HepG2 (cell line): ENCODE measurements around the gene CASP4. TPM values are rescaled to one million over a fixed set of nuclear protein-coding genes. Genes with fewer than 3 reads are reported as not detected.
A peak's percentile ranks its signal among the peaks of the same experiment; 100 is the strongest.

Experiments
- ATAC-seq: fragments of 200-7000 bp; cut with Tn5 transposase; 3 replicates; pipeline ENCODE4 v1.9.1; 2020; ENCODE audit warnings: mild to moderate bottlenecking, moderate library complexity
- BruUV-seq: library from RNA; stranded (reverse); fragments of 400-500 nt; replicated peaks from 2 replicates; lab custom pipeline; 2021; lab: Mats Ljungman, UMichigan
- CTCF ChIA-PET: fragments of 300-600 bp; formaldehyde crosslinking; extraction: SDS; loops from one replicate; lab custom pipeline; 2021; ENCODE audit warnings: low total read pairs, inconsistent platforms, low intra/inter-chr PET ratio; lab: Yijun Ruan, JAX
- POLR2A ChIA-PET: fragments of 350-600 bp; sonication (Branson Sonifier 250); formaldehyde crosslinking; loops from one replicate; lab custom pipeline; 2020; ENCODE audit warnings: antibody characterized with exemption, inconsistent platforms; lab: Yijun Ruan, JAX
- DNase-seq: peaks from one replicate; pipeline ENCODE4 v3.0.0-alpha.2; 2015; ENCODE audit warnings: low spot score
- FAIRE-seq: peaks from 3 replicates; lab custom pipeline; 2011; peaks lifted over from hg19 to GRCh38; lab: Jason Lieb, UNC
- H2AFZ ChIP-seq: one replicate; pipeline ENCODE4 v1.6.1; 2011; ENCODE audit warnings: low read length, inconsistent platforms
- H3K27ac ChIP-seq: fragments of 300-600 bp; 3 replicates; pipeline ENCODE4 v1.8.0; 2011; ENCODE audit warnings: mixed run types, mild to moderate bottlenecking, mixed read lengths, low read length, inconsistent platforms; ENCODE audit not compliant: insufficient read depth; ENCODE audit errors: extremely low read length
- H3K27me3 ChIP-seq, 2 experiments: fragments of 200-600 bp in 1 of 2; 2 replicates in 1 of 2; 3 replicates in 1 of 2; pipeline versions ENCODE4 v1.6.0 to v1.8.0; 2011; ENCODE audit warnings: low read length in 2 of 2, mild to moderate bottlenecking in 2 of 2, moderate library complexity in 2 of 2, inconsistent platforms in 1 of 2; ENCODE audit not compliant: insufficient read depth in 2 of 2, control insufficient read depth in 1 of 2
- H3K36me3 ChIP-seq, 2 experiments: fragments of 200-600 bp in 1 of 2; replicated peaks in 1 of 2; 2 replicates in 1 of 2; 3 replicates in 1 of 2; pipeline versions ENCODE4 v1.5.1 to v1.8.0; 2011; ENCODE audit warnings: low read length in 2 of 2, inconsistent platforms in 1 of 2; ENCODE audit not compliant: insufficient read depth in 2 of 2, control insufficient read depth in 1 of 2
- H3K4me1 ChIP-seq: 2 replicates; pipeline ENCODE4 v1.5.1; 2012; ENCODE audit warnings: low read length, inconsistent platforms; ENCODE audit not compliant: insufficient read depth
- H3K4me2 ChIP-seq: 2 replicates; pipeline ENCODE4 v1.6.0; 2011; ENCODE audit warnings: low read depth, low read length, inconsistent platforms
- H3K4me3 ChIP-seq, 3 experiments: fragments of 200-600 bp in 1 of 3; sonication (generic), shearing (Covaris generic) in 1 of 3; replicated peaks in 1 of 3; 2 replicates each; pipeline ENCODE4 v1.5.1; 2011 to 2016; ENCODE audit warnings: low read length in 3 of 3, inconsistent platforms in 2 of 3, low read depth in 2 of 3, mild to moderate bottlenecking in 2 of 3, control low read depth in 1 of 3, mixed read lengths in 1 of 3; ENCODE audit not compliant: insufficient read depth in 1 of 3
- H3K79me2 ChIP-seq: one replicate; pipeline ENCODE4 v1.6.1; 2011; ENCODE audit warnings: low read length, inconsistent platforms; ENCODE audit not compliant: insufficient read depth
- H3K9ac ChIP-seq: 2 replicates; pipeline ENCODE4 v1.6.0; 2011; ENCODE audit warnings: mild to moderate bottlenecking, low read depth, low read length, inconsistent platforms; ENCODE audit not compliant: insufficient read depth
- H3K9me3 ChIP-seq: 2 replicates; pipeline ENCODE4 v1.5.1; 2012; ENCODE audit warnings: mild to moderate bottlenecking, low read length
- H4K20me1 ChIP-seq: 2 replicates; pipeline ENCODE4 v1.6.0; 2011; ENCODE audit warnings: inconsistent platforms, mild to moderate bottlenecking, low read length, moderate library complexity; ENCODE audit not compliant: insufficient read depth
- CEBPB ChIP-seq: IDR thresholded peaks from 2 replicates; pipeline ENCODE4 v1.6.1; 2011; ENCODE audit warnings: low read depth, low read length, improper control_type of control experiment, borderline replicate concordance
- CREB1 ChIP-seq, 2 experiments: fragments of 450-650 bp in 1 of 2; IDR thresholded peaks; 2 replicates each; pipeline ENCODE4 v1.6.1; 2016 to 2017; ENCODE audit warnings: control low read depth in 1 of 2, mild to moderate bottlenecking in 1 of 2, missing compliant biosample characterization in 1 of 2, missing genetic modification characterization in 1 of 2
- FLYWCH1 ChIP-seq: sonication (generic); formaldehyde crosslinking; IDR thresholded peaks from 2 replicates; pipeline ENCODE4 v1.8.1; 2023; ENCODE audit warnings: mild to moderate bottlenecking, missing genetic modification reagents
- FOSL1 ChIP-seq: sonication (generic); formaldehyde crosslinking; IDR thresholded peaks from 2 replicates; pipeline ENCODE4 v1.9.0; 2021; ENCODE audit warnings: missing genetic modification reagents, borderline replicate concordance
- FOSL2 ChIP-seq: sonication (generic); formaldehyde crosslinking; IDR thresholded peaks from 2 replicates; pipeline ENCODE4 v1.4.0; 2020; ENCODE audit warnings: missing genetic modification reagents
- FOXK2 ChIP-seq: fragments of 450-650 bp; IDR thresholded peaks from 2 replicates; pipeline ENCODE4 v1.6.1; 2016
- FOXP1 ChIP-seq, 2 experiments: fragments of 450-650 bp in 1 of 2; IDR thresholded peaks; 2 replicates each; pipeline ENCODE4 v1.6.1; 2017 to 2018; ENCODE audit warnings: antibody characterized with exemption in 1 of 2
- KLF16 ChIP-seq, 2 experiments: sonication (generic) in 1 of 2; formaldehyde crosslinking in 1 of 2; IDR thresholded peaks; 2 replicates each; pipeline versions ENCODE4 v1.6.1 to v1.8.0; 2016 to 2023; ENCODE audit warnings: missing genetic modification reagents in 2 of 2, missing compliant biosample characterization in 1 of 2
- MED8 ChIP-seq: sonication (generic); formaldehyde crosslinking; IDR thresholded peaks from 2 replicates; pipeline ENCODE4 v1.8.1; 2023; ENCODE audit warnings: mild to moderate bottlenecking, missing genetic modification reagents; ENCODE audit not compliant: insufficient replicate concordance
- MIXL1 ChIP-seq: IDR thresholded peaks from 2 replicates; pipeline ENCODE4 v1.6.1; 2016
- MYC ChIP-seq: sonication (generic); formaldehyde crosslinking; IDR thresholded peaks from 2 replicates; pipeline ENCODE4 v1.9.0; 2021; ENCODE audit warnings: missing genetic modification reagents, borderline replicate concordance
- NFKBIZ ChIP-seq: IDR thresholded peaks from 2 replicates; pipeline ENCODE4 v1.6.1; 2018; ENCODE audit warnings: missing genetic modification reagents, missing compliant biosample characterization
- PLRG1 ChIP-seq: fragments of 450-650 bp; conservative IDR thresholded peaks from 2 replicates; pipeline ENCODE4 v1.6.1; 2016
- PRMT3 ChIP-seq: sonication (generic); formaldehyde crosslinking; IDR thresholded peaks from 2 replicates; pipeline ENCODE4 v1.8.1; 2022; ENCODE audit warnings: low read depth, mild to moderate bottlenecking, moderate library complexity, missing genetic modification reagents, borderline replicate concordance
- SSRP1 ChIP-seq: IDR thresholded peaks from 2 replicates; pipeline ENCODE4 v1.6.1; 2016; ENCODE audit warnings: control low read depth
- TARDBP ChIP-seq: sonication (generic); formaldehyde crosslinking; IDR thresholded peaks from 2 replicates; pipeline ENCODE4 v1.8.0; 2022; ENCODE audit warnings: mild to moderate bottlenecking, missing genetic modification reagents
- TBX3 ChIP-seq: fragments of 450-650 bp; IDR thresholded peaks from 2 replicates; pipeline ENCODE4 v1.6.1; 2017; ENCODE audit warnings: antibody characterized with exemption, mild to moderate bottlenecking, inconsistent platforms, borderline replicate concordance
- TEAD2 ChIP-seq: sonication (generic); formaldehyde crosslinking; IDR thresholded peaks from 2 replicates; pipeline ENCODE4 v1.9.0; 2021; ENCODE audit warnings: missing genetic modification reagents
- ZNF274 ChIP-seq: sonication (generic); formaldehyde crosslinking; IDR thresholded peaks from 2 replicates; pipeline ENCODE4 v1.5.1; 2020; ENCODE audit warnings: mild to moderate bottlenecking, missing genetic modification reagents
- ZNF331 ChIP-seq: sonication (generic); formaldehyde crosslinking; IDR thresholded peaks from 2 replicates; pipeline ENCODE4 v1.4.0; 2020; ENCODE audit warnings: missing genetic modification reagents
- ZNF446 ChIP-seq: sonication (generic); formaldehyde crosslinking; IDR thresholded peaks from 2 replicates; pipeline ENCODE4 v1.5.0; 2020; ENCODE audit warnings: mild to moderate bottlenecking, missing genetic modification reagents
- ZNF451 ChIP-seq: sonication (generic); formaldehyde crosslinking; IDR thresholded peaks from 2 replicates; pipeline ENCODE4 v1.5.0; 2020; ENCODE audit warnings: mild to moderate bottlenecking, missing genetic modification reagents
- ZNF577 ChIP-seq: sonication (generic); formaldehyde crosslinking; IDR thresholded peaks from 2 replicates; pipeline ENCODE4 v1.4.0; 2020; ENCODE audit warnings: mild to moderate bottlenecking, low read depth, missing genetic modification reagents, borderline replicate concordance
- ZNF670 ChIP-seq: sonication (generic); formaldehyde crosslinking; IDR thresholded peaks from 2 replicates; pipeline ENCODE4 v1.8.0; 2022; ENCODE audit warnings: mild to moderate bottlenecking, missing genetic modification reagents, borderline replicate concordance
- ZNF879 ChIP-seq: sonication (generic); formaldehyde crosslinking; IDR thresholded peaks from 2 replicates; pipeline ENCODE4 v1.8.1; 2023; ENCODE audit warnings: missing genetic modification reagents
- ZSCAN20 ChIP-seq: sonication (generic); formaldehyde crosslinking; IDR thresholded peaks from 2 replicates; pipeline ENCODE4 v1.4.0; 2020; ENCODE audit warnings: missing genetic modification reagents, mild to moderate bottlenecking, borderline replicate concordance
- in situ Hi-C: cut with HindIII; loops from 2 replicates; pipeline ENCODE4 v1.10.0; 2017; ENCODE audit warnings: low pct_unique_long_range_greater_than_20kb; ENCODE audit not compliant: extremely low pct_ligation_motif_present
- intact Hi-C: fragments of 100-400 bp; cut with micrococcal nuclease; formaldehyde crosslinking; loops from one replicate; pipeline ENCODE4 v1.10.0; 2022; ENCODE audit not compliant: unreplicated experiment
- polyA plus RNA-seq, 8 experiments: library from polyadenylated mRNA; depleted of rRNA in 3 of 8; stranded (reverse) in 7 of 8; unstranded in 1 of 8; fragments of >200 nt; fragmentation: Illumina TruSeq in 4 of 8; extraction: Trizol in 4 of 8; gene quantifications; 2 replicates each; pipeline versions ENCODE4 v1.2.1 to v1.2.3, GENCODE V29; 2011 to 2016; ENCODE audit warnings: low read depth in 4 of 8, missing spikeins in 1 of 8, mixed read lengths in 1 of 8; ENCODE audit not compliant: insufficient read depth in 1 of 8
- total RNA-seq, 5 experiments: library from RNA; depleted of rRNA; stranded (reverse); fragments of >200 nt; fragmentation: Illumina TruSeq; extraction: Trizol; gene quantifications; 2 replicates each; pipeline ENCODE4 v1.2.3, GENCODE V29; 2016; ENCODE audit warnings: low read depth in 1 of 5
- TF ChIP-seq, protein P1 (sequence below): sonication (generic); formaldehyde crosslinking; IDR thresholded peaks from 2 replicates; pipeline ENCODE4 v1.8.0; 2022; ENCODE audit warnings: mild to moderate bottlenecking, missing genetic modification reagents, moderate library complexity
- TF ChIP-seq, protein P2 (sequence below): sonication (generic); formaldehyde crosslinking; IDR thresholded peaks from 2 replicates; pipeline ENCODE4 v1.5.1; 2020; ENCODE audit warnings: missing genetic modification reagents, mild to moderate bottlenecking, borderline replicate concordance

CASP4 gene
- total and polyA plus RNA-seq, 2 of the 13 experiments (the other 11 are each of a cell fraction or from before 2014, with no cell fraction given), result 56.4 to 69.8 TPM

DNA sequence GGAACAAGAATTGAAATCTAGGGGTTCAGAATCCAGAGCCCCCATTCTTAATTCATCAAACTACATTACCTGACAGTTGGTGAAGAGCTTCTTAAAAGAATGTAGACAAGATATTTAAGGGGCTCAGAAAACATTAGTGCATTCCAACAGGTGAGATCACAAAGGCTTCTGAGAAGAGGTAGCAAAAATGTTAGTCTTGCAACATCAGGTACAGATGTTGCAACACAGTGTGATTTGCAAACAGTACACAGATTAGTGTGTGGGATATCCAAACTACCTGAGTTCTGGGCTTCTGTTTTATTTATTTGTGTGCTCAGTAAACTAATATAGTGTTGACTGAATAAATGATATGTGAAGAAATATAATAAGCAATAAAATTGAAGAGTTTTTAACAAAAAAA is 11.8 kb downstream of the CASP4 start:
- in situ Hi-C loops, result no loop called here
- peak; percentile 88 for ATAC-seq
- ChIA-PET CTCF (no interaction called here), POLR2A (no interaction called here)
- Histone ChIP-seq H3K27ac (no peak overlapping the region), H3K27me3 (no peaks in the 10 kb centered on the region), H3K4me1 (peaks cover 12% of the 10 kb centered on the region), H2AFZ (no peak overlapping the region), H4K20me1 (no peaks in the 10 kb centered on the region), H3K4me2 (no peak overlapping the region), H3K4me3 (no peak overlapping the region), H3K9me3 (no peaks in the 10 kb centered on the region), H3K36me3 (peaks cover 2 to 11% of the 10 kb centered on the region in 2 experiments; a peak in 1 of 5 replicates), H3K9ac (no peak overlapping the region), H3K79me2 (peaks cover 4% of the 10 kb centered on the region)
- peak; percentile 51 for FAIRE-seq
- intact Hi-C loops, result no loop called here
- BruUV-seq, result no TSS peak
- DNase-seq, result peak; percentile 63
- TF ChIP-seq CREB1 (IDR thresholded peaks at IDR 0.05) (no peak), CREB1 (CRISPR knock-in tag; IDR thresholded peaks at IDR 0.05) (0 out of 2 replicates have a peak, but pooled peaks have one; percentile 27), ZNF670 (CRISPR knock-in tag) (no peak), ZNF451 (CRISPR knock-in tag) (no peak), MYC (no peak), NFKBIZ (0 out of 2 replicates have a peak, but pooled peaks have one; percentile 61), FLYWCH1 (CRISPR knock-in tag) (no peak), ZNF274 (CRISPR knock-in tag) (no peak), FOXP1 (IDR thresholded peaks at IDR 0.05) (no peak), FOXP1 (CRISPR knock-in tag; IDR thresholded peaks at IDR 0.05) (peak; percentile 96), MED8 (no peak), PRMT3 (no peak), ZSCAN20 (CRISPR knock-in tag) (no peak), FOXK2 (no peak), ZNF577 (no peak), CEBPB (peak; percentile 100), TEAD2 (CRISPR knock-in tag) (no peak), TBX3 (no peak), MIXL1 (no peak), PLRG1 (no peak), ZNF331 (CRISPR knock-in tag) (peak; percentile 83; the same call in 1 of the 2 replicates), ZNF446 (CRISPR knock-in tag) (no peak), ZNF879 (CRISPR knock-in tag) (no peak), FOSL2 (peak; percentile 73), TARDBP (no peak), KLF16 (CRISPR knock-in tag; IDR thresholded peaks at IDR 0.05) (peak in 1 of 2 experiments; percentile 53; a peak in 2 of 4 replicates), FOSL1 (CRISPR knock-in tag) (no peak), SSRP1 (no peak)
- TF ChIP-seq, protein P1, sequence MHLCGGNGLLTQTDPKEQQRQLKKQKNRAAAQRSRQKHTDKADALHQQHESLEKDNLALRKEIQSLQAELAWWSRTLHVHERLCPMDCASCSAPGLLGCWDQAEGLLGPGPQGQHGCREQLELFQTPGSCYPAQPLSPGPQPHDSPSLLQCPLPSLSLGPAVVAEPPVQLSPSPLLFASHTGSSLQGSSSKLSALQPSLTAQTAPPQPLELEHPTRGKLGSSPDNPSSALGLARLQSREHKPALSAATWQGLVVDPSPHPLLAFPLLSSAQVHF (CRISPR knock-in tag), result no peak
- TF ChIP-seq, protein P2, sequence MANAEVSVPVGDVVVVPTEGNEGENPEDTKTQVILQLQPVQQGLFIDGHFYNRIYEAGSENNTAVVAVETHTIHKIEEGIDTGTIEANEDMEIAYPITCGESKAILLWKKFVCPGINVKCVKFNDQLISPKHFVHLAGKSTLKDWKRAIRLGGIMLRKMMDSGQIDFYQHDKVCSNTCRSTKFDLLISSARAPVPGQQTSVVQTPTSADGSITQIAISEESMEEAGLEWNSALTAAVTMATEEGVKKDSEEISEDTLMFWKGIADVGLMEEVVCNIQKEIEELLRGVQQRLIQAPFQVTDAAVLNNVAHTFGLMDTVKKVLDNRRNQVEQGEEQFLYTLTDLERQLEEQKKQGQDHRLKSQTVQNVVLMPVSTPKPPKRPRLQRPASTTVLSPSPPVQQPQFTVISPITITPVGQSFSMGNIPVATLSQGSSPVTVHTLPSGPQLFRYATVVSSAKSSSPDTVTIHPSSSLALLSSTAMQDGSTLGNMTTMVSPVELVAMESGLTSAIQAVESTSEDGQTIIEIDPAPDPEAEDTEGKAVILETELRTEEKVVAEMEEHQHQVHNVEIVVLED (CRISPR knock-in tag), result no peak
